ENCODE results near the gene TMEM179. TPM values are rescaled to one million over a fixed set of nuclear protein-coding genes. Genes with fewer than 3 reads are reported as not detected.

Gene TMEM179
- total and polyA plus RNA-seq, 2 of the 8 experiments (the other 6 are each of a cell fraction or from before 2014, with no cell fraction given): 2.9 to 4.0 TPM

DNA sequence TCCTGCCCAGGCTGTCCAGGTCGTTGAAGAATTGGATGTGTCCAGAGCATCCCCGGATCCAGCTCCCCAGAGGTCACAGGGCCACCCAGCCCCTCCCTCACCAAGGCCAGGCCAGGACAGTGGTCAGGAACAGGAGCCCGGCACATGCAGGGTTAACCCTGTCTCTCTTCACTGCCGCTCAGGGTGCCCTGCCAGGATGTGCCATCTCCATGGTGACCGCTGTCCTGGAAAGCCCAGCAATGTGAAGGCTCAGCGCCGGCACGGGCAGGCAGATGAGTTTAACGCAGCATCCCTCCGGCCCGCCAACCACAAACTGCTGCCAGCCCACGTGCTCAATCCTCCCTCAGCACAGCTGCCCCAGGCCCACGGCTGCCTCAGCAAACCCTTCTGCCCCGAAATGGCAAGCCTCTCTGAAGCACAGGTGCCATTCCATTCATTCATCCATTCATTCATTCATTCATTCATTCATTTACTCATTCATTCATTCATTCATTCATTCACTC is 4.4 kb downstream of the TMEM179 start:
- Histone ChIP-seq H3K9me3 (ENCODE audit: insufficient read depth in 2 of 2, low read depth in 1 of 2, low read length in 1 of 2) (no peaks in the 10 kb centered on the region), H2AFZ (ENCODE audit: low read length) (no peak overlapping the region), H2BK120ac (replicated peaks; ENCODE audit: low read depth, low read length) (no peak overlapping the region), H2AK5ac (ENCODE audit: low read depth, low read length) (no peak overlapping the region), H3K56ac (replicated peaks; ENCODE audit: insufficient read length, low read depth, low read length) (no peak overlapping the region), H4K20me1 (replicated peaks in 1 of 2; ENCODE audit: control insufficient read depth in 1 of 2, insufficient read depth in 2 of 2, low read length in 2 of 2) (no peaks in the 10 kb centered on the region), H4K8ac (ENCODE audit: extremely low read depth, insufficient read depth, low read length) (no peak overlapping the region; the same call in 1 of the 2 replicates), H4K91ac (replicated peaks; ENCODE audit: insufficient read length, low read length) (no peak overlapping the region), H2BK20ac (ENCODE audit: low read length) (no peak overlapping the region), H3K18ac (ENCODE audit: extremely low read depth, low read length) (no peak overlapping the region), H3K4me1 (replicated peaks in 1 of 4; ENCODE audit: control insufficient read depth in 3 of 4, insufficient read depth in 4 of 4, low read length in 3 of 4) (peaks cover 0 to 8% (median 3%) of the 10 kb centered on the region in 4 experiments; a peak in 4 of 7 replicates), H3K36me3 (ENCODE audit: control insufficient read depth in 2 of 4, insufficient read depth in 4 of 4, low read length in 3 of 4) (no peaks in the 10 kb centered on the region), H3K9ac (replicated peaks in 1 of 4; ENCODE audit: extremely low read depth in 1 of 4, low read depth in 3 of 4, low read length in 3 of 4) (no peak overlapping the region), H3K79me2 (ENCODE audit: control insufficient read depth in 1 of 2, insufficient read depth in 2 of 2, low read length in 2 of 2) (no peaks in the 10 kb centered on the region), H2BK5ac (ENCODE audit: low read depth, low read length) (no peak overlapping the region), H3K14ac (ENCODE audit: insufficient read length) (no peak overlapping the region), H4K5ac (ENCODE audit: insufficient read length, low read depth, low read length) (no peak overlapping the region), H2BK12ac (ENCODE audit: low read depth, low read length) (no peak overlapping the region), H3K4me3 (ENCODE audit: extremely low read depth in 1 of 4, insufficient read depth in 2 of 4, low read depth in 3 of 4, low read length in 4 of 4) (no peak overlapping the region), H3K27me3 (replicated peaks in 1 of 4; ENCODE audit: control insufficient read depth in 3 of 4, extremely low read depth in 1 of 4, insufficient read depth in 3 of 4, low read length in 3 of 4) (peaks cover 2 to 15% (median 14%) of the 10 kb centered on the region in 4 experiments), H3K79me1 (ENCODE audit: low read depth, low read length) (no peaks in the 10 kb centered on the region), H2BK15ac (ENCODE audit: low read length) (no peak overlapping the region), H3K4ac (replicated peaks; ENCODE audit: insufficient read length, low read depth, low read length) (no peak overlapping the region), H3K27ac (ENCODE audit: low read depth, low read length) (no peak overlapping the region), H3K23ac (ENCODE audit: insufficient read length) (no peak overlapping the region), H3K4me2 (ENCODE audit: insufficient read depth in 1 of 2, low read depth in 2 of 2, low read length in 2 of 2) (no peak overlapping the region), H3K23me2 (ENCODE audit: low read depth, low read length) (peaks cover 6% of the 10 kb centered on the region; the same call in 1 of the 2 replicates)
- FAIRE-seq (no peak), DNase-seq (ENCODE audit: low read depth in 1 of 2, low spot score in 2 of 2) (no peak)
- POLR2A ChIA-PET (ENCODE audit: partially characterized antibody): interaction anchor here (0.6 kb wide), 1 partner anchor 30 kb away, joined by 3 read pairs; no protein-coding TSS in a partner anchor
- CTCF ChIA-PET (ENCODE audit: partially characterized antibody): interaction anchor here (1.5 to 1.6 kb wide), 2 partner anchors 20 to 95 kb away, joined by 3 to 4 read pairs; partner anchors contain the start of gene C14orf180
- 82% methylated on average over 14 of the region's 14 CpGs; no CpG with 5 or more reads in 1 of the 2 experiments for WGBS, 2 experiments (ENCODE audit: extremely low coverage in 1 of 2, insufficient coverage in 1 of 2, insufficient read length in 1 of 2, insufficient replicate concordance in 2 of 2, low coverage in 1 of 2, low lambda C conversion rate in 2 of 2, missing lambda C conversion rate in 1 of 2)
- TF ChIP-seq NRF1 (IDR thresholded peaks at IDR 0.05; ENCODE audit: low read depth, low read length): no peak
- TF ChIP-seq ATF3 (IDR thresholded peaks at IDR 0.05; ENCODE audit: insufficient read depth, low read depth, low read length): no peak
- no peak for TF ChIP-seq TCF12 (IDR thresholded peaks at IDR 0.05; ENCODE audit: low read depth, low read length)
- TF ChIP-seq HDAC2 (IDR thresholded peaks at IDR 0.05; ENCODE audit: borderline replicate concordance in 1 of 2, low read depth in 2 of 2, low read length in 2 of 2): no peak
- no peak for TF ChIP-seq RBBP5 (IDR thresholded peaks at IDR 0.05; ENCODE audit: borderline replicate concordance, low read depth, low read length)
- no peak for TF ChIP-seq CHD1 (IDR thresholded peaks at IDR 0.05; ENCODE audit: low read depth, low read length)
- no peak for TF ChIP-seq CTBP2 (IDR thresholded peaks at IDR 0.05; ENCODE audit: borderline replicate concordance, insufficient read depth, insufficient read length, low read length)
- TF ChIP-seq BCL11A (IDR thresholded peaks at IDR 0.05; ENCODE audit: low read depth in 2 of 2, low read length in 2 of 2): no peak
- TF ChIP-seq, protein P1, sequence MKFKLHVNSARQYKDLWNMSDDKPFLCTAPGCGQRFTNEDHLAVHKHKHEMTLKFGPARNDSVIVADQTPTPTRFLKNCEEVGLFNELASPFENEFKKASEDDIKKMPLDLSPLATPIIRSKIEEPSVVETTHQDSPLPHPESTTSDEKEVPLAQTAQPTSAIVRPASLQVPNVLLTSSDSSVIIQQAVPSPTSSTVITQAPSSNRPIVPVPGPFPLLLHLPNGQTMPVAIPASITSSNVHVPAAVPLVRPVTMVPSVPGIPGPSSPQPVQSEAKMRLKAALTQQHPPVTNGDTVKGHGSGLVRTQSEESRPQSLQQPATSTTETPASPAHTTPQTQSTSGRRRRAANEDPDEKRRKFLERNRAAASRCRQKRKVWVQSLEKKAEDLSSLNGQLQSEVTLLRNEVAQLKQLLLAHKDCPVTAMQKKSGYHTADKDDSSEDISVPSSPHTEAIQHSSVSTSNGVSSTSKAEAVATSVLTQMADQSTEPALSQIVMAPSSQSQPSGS (IDR thresholded peaks at IDR 0.05; ENCODE audit: low read length): no peak
- TF ChIP-seq TBP (IDR thresholded peaks at IDR 0.05; ENCODE audit: low read depth, low read length): no peak

All from H1 (cell line).